Aorta (tissue), 5 donors: ENCODE measurements around the gene AARSD1. TPM values are rescaled to one million over a fixed set of nuclear protein-coding genes. Genes with fewer than 3 reads are reported as not detected.
"Not testable (repeated sequence)": the region's sequence is repeated elsewhere in the genome, so short reads cannot be mapped to it uniquely, and the experiment has no call there.

Experiments used
- ATAC-seq: fragments of 200-7000 bp; cut with Tn5 transposase; one replicate; pipeline ENCODE4 v1.9.1; 2022; ENCODE audit warnings: moderate library complexity; ENCODE audit not compliant: low FRiP score
- DNase-seq, 2 donors: peaks; one replicate each; pipeline ENCODE4 v3.0.0-alpha.2; 2020
- H3K27ac ChIP-seq, 2 donors: one replicate each; pipeline ENCODE4 v1.5.1; 2013; ENCODE audit warnings: low read length in 2 of 2, mild to moderate bottlenecking in 2 of 2, moderate library complexity in 2 of 2, control low read depth in 1 of 2, inconsistent platforms in 1 of 2, low read depth in 1 of 2
- H3K27me3 ChIP-seq, 2 donors: one replicate each; pipeline ENCODE4 v1.6.1; 2013; ENCODE audit warnings: control low read depth in 1 of 2, low read length in 1 of 2, mild to moderate bottlenecking in 1 of 2, moderate library complexity in 1 of 2; ENCODE audit not compliant: insufficient read depth in 2 of 2, control insufficient read depth in 1 of 2
- H3K36me3 ChIP-seq, 2 donors: one replicate each; pipeline ENCODE4 v1.6.1; 2013; ENCODE audit warnings: control low read depth in 1 of 2, low read length in 1 of 2, mild to moderate bottlenecking in 1 of 2; ENCODE audit not compliant: insufficient read depth in 2 of 2, control insufficient read depth in 1 of 2
- H3K4me1 ChIP-seq, 2 donors: one replicate each; pipeline ENCODE4 v1.6.1; 2013; ENCODE audit warnings: low read length in 2 of 2, control low read depth in 1 of 2, mild to moderate bottlenecking in 1 of 2, moderate library complexity in 1 of 2; ENCODE audit not compliant: insufficient read depth in 2 of 2, control insufficient read depth in 1 of 2
- H3K4me3 ChIP-seq, 2 donors: one replicate each; pipeline ENCODE4 v1.5.1; 2013; ENCODE audit warnings: low read length in 2 of 2, control low read depth in 1 of 2, mild to moderate bottlenecking in 1 of 2
- H3K9me3 ChIP-seq: one replicate; pipeline ENCODE4 v1.6.1; 2013; ENCODE audit warnings: mild to moderate bottlenecking, low read length; ENCODE audit not compliant: control insufficient read depth
- WGBS, 2 donors: extraction: QIAGEN DNeasy Blood & Tissue Kit; methylation state at CpG; one replicate each; pipeline ENCODE4 v1.1.7; 2013; 5-methylcytosine and 5-hydroxymethylcytosine counted together
- intact Hi-C, 2 donors: fragments of 100-400 bp; cut with DNase I; formaldehyde crosslinking; loops; one replicate each; pipeline versions ENCODE4 v1.14.2 to v1.15.0; 2022
- polyA plus RNA-seq, 2 donors: library from polyadenylated mRNA; stranded (reverse); fragments of 200-250 nt; gene quantifications; one replicate each; pipeline ENCODE4 v1.2.3, GENCODE V29; 2013
- total RNA-seq, 2 donors: library from RNA; stranded (reverse); fragmentation: NEBNext Ultra II Directional; extraction: Animal tissue kit (Norgen Biotek cat#: 25700); gene quantifications; one replicate each; pipeline ENCODE4 v1.2.1, GENCODE V29; 2021
- donor health status: healthy with polysubstance abuse.
- donor health status: Bipolar disorder and iron deficiency.
- donor health status: DM: no; HTN: no; CAD: no.
- donor health status: DM: no; HTN: no; CAD: no.
- donor health status: DM: yes; HTN: yes; CAD: no.

AARSD1 gene
- total and polyA plus RNA-seq, 4 donors = 30.2 to 87.0 (median 38.6) TPM

DNA sequence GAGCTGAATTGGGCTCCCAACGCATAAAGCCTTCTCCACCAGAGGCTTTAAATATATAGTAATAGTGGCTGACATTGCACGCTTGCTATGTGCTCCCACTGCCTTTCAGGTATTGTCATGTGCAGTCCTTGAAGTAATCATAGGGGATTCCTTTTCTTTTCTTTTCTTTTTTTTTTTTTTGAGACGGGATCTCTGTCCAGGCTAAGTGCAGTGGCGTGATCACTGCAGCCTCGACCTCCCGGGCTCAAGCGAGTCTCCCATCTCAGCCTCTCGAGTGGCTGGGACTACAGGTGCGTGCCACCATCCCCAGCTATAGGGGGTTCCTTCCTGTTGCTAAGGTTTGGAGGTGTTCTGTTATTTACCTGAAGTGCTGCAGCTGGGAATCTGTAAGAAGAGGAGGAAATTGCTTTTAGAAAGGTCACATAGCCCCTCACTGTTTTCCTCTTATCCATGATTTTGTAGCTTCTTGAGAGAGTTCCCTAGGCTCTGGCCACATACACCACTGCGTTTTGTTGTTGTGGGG is 34.8 kb upstream of the AARSD1 start:
- Histone ChIP-seq H3K27me3 (no peaks in the 10 kb centered on the region), H3K9me3 (no peaks in the 10 kb centered on the region), H3K27ac (peak overlapping the region in 1 of 2 donors; percentile 83), H3K4me3 (peak overlapping the region; percentile 46 to 75), H3K36me3 (peaks cover 0 to 5% of the 10 kb centered on the region in 2 donors), H3K4me1 (no peaks in the 10 kb centered on the region)
- DNase-seq (peak; percentile 43 to 58), ATAC-seq (no peak)
- WGBS, 2 donors = 14 to 16% methylated on average over 10 of the region's 10 CpGs
- intact Hi-C loops = loop anchor here in 1 of 2 donors (10.0 kb wide), 1 partner anchor 154 kb away; the partner anchor contains the start of gene AOC2

DNA sequence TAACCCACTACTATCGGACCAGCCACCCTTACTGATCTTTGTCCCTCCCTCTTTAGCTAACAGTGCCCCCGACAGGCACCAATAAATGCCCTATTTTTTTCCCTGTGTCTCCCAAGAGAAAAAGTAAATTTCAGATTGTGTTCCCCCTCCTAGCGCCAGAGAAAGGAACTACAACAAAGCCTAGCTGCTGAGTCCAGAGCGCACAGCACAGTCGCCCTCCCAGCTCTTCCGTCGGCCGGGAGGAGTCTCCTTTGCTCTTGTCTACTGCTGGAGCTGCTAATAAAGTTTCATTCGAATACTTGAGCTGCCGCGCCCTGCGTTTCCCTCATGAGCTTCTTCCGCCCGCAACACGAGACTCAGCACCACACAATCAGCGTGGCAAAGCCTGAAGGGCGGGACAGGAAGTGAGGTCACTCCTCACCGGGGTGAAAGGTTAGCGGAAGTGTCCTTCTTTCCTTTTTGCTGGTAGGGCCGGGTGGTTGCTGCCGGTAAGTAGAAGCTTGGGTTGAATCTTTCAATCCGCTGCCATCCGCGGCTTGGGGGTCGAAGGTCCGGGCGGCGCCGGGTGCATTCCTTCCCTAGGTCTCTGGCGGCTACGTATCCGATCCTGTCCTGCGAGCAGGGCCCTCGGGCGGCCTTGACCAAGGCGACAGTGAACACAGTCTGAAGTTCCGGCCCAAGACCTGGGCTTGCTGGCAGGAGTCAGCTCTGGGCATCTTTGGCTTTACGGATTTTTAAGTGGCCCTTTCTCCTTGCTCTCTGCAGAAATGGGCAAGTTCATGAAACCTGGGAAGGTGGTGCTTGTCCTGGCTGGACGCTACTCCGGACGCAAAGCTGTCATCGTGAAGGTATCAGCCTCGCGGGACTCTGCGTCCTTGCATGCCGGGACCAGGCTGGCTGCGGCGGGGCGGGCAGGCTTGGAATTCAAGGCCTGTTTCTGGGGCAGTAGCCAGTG is 34.0 kb upstream of the AARSD1 start, which contains the start of gene RPL27:
Gene RPL27, plus strand, starts transcription at position 436 of the 955 bp plus-strand sequence. Its CDS starts 332 bp downstream, at position 768.
- Histone ChIP-seq H3K27ac (peak within 1 kb of the TSS; percentile 45 to 83), H3K27me3 (no peaks in the 10 kb centered on the region), H3K4me3 (peak within 1 kb of the TSS; percentile 46 to 75), H3K4me1 (no peaks in the 10 kb centered on the region), H3K36me3 (peaks cover 0 to 5% of the 10 kb centered on the region in 2 donors), H3K9me3 (no peaks in the 10 kb centered on the region)
- DNase-seq (peak; percentile 98 to 99), ATAC-seq (peak; percentile 98)
- 0% methylated on average over 49 of the region's 49 CpGs for WGBS, 2 donors
- intact Hi-C loops = loop anchor here (2.0 to 10.0 kb wide), 2 partner anchors 153 to 155 kb away; partner anchors contain the start of gene AOC2 (in 1 of the 2)

DNA sequence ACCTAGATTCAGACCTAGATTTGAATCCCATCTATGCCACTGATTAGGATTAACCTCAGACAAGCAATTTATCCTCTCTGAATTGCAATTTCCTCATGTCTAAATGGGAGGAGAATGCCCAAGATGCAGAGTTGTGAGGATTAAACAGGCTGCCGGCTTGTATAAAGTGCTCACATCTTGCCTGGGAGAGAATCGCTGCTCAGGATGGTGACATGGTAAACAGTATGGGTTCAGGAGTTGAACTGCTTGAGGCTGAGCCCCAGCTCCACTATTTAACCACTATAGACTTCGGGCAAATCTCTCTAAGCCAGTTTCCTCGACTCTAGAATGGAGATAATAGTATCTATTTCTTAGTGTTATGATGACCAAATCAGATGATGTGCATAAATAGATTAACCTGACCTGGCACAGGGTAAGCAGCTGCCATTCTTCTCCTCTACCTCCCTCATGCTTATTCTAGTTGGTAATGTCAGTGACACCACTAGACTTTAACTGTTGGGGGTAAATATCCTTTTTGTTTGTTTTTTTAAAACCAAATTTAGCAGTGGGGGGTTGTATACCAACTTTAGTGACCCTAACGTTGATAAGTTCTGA is 33.2 kb upstream of the AARSD1 start:
- H3K36me3 ChIP-seq = peaks cover 0 to 3% of the 10 kb centered on the region in 2 donors
- peak overlapping the region in 1 of 2 donors; percentile 52 for H3K27ac ChIP-seq
- no peaks in the 10 kb centered on the region for H3K4me1 ChIP-seq
- H3K27me3 ChIP-seq = no peaks in the 10 kb centered on the region
- peak in 1 of 2 donors; percentile 17 for DNase-seq
- ATAC-seq = no peak
- whole genome bisulfite sequencing, 2 donors = 15 to 18% methylated on average over 5 of the region's 5 CpGs
- no peak overlapping the region for H3K4me3 ChIP-seq
- H3K9me3 ChIP-seq = no peaks in the 10 kb centered on the region
- intact Hi-C loops = loop anchor here (2.0 to 10.0 kb wide), 2 partner anchors 153 to 155 kb away; partner anchors contain the start of gene AOC2 (in 1 of the 2)

DNA sequence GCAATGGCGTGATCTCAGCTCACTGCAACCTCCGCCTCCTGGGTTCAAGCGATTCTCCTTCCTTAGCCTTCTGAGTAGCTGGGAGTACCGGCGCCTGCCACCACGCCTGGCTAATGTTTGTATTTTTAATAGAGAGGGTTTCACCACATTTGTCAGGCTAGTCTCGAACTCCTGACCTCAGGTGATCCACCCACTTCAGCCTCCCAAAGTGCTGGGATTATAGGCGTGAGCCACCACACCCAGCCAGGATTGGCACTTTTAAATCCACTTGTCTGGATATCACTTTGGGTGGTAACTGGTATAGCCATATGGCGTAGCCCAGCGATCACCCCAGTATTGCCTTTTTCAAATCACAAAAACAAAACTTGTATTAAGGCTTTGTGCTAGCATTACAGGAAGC is 29.7 kb upstream of the AARSD1 start:
- intact Hi-C loops = loop anchor here in 1 of 2 donors (10.0 kb wide), 1 partner anchor 149 kb away; the partner anchor contains the start of gene AOC2
- WGBS, 2 donors = 80 to 83% methylated on average over 10 of the region's 10 CpGs
- H3K27ac ChIP-seq, H3K4me1 ChIP-seq, ATAC-seq, H3K4me3 ChIP-seq, H3K9me3 ChIP-seq, H3K27me3 ChIP-seq: not testable (repeated sequence)
- DNase-seq = peak in 1 of 2 donors; percentile 31
- H3K36me3 ChIP-seq = peaks cover 0 to 11% of the 10 kb centered on the region in 2 donors

DNA sequence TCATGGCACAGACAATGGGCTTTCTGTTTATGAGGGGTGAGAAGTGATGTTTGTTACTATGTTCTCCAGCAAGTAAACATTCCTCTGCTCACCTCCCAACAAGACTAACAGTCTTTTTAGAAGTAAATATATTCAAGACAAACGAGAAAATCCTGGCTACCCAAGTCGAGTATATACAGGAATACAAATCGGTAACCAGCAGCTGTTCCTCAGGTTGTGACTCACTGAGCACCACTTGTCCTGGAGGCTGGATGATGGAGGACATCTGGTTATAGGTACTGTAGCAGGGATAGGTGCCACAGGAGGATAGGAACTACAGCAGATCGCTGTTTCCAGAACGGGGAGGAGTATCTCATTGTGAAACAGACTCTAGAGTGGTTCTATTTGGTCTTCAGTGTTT is 28.6 kb upstream of the AARSD1 start:
- Histone ChIP-seq H3K9me3 (no peaks in the 10 kb centered on the region), H3K4me1 (no peaks in the 10 kb centered on the region), H3K4me3 (no peak overlapping the region), H3K27ac (no peak overlapping the region), H3K27me3 (no peaks in the 10 kb centered on the region), H3K36me3 (peaks cover 0 to 11% of the 10 kb centered on the region in 2 donors)
- intact Hi-C loops = loop anchor here in 1 of 2 donors (10.0 kb wide), 1 partner anchor 148 kb away; the partner anchor contains the start of gene AOC2
- no peak for DNase-seq
- 83 to 87% methylated on average over 5 of the region's 5 CpGs for WGBS, 2 donors
- ATAC-seq = no peak

DNA sequence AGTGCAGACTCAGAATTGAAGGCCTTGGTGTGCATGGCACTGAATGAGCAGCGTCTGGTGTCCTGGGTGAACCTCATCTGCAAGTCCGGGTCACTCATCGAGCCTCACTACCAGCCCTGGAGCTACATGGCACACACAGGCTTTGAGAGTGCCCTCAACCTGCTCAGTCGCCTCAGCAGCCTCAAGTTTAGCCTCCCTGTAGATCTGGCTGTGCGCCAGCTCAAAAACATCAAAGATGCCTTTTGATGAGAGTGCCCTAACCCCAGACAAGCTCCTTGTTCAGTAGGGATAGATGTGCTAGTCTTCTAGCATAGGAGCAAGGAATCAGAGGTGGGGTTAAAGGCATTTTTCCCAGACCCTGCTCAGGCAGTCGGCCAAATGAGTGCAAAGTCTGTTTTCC is 27.2 kb upstream of the AARSD1 start:
- WGBS, 2 donors = 93% methylated on average over 6 of the region's 6 CpGs
- DNase-seq (no peak), ATAC-seq (no peak)
- no peak overlapping the region for H3K4me3 ChIP-seq
- H3K27me3 ChIP-seq = no peaks in the 10 kb centered on the region
- intact Hi-C loops = loop anchor here in 1 of 2 donors (10.0 kb wide), 1 partner anchor 147 kb away; the partner anchor contains the start of gene AOC2
- no peaks in the 10 kb centered on the region for H3K9me3 ChIP-seq
- no peaks in the 10 kb centered on the region for H3K4me1 ChIP-seq
- H3K27ac ChIP-seq = no peak overlapping the region
- peaks cover 0 to 11% of the 10 kb centered on the region in 2 donors for H3K36me3 ChIP-seq

DNA sequence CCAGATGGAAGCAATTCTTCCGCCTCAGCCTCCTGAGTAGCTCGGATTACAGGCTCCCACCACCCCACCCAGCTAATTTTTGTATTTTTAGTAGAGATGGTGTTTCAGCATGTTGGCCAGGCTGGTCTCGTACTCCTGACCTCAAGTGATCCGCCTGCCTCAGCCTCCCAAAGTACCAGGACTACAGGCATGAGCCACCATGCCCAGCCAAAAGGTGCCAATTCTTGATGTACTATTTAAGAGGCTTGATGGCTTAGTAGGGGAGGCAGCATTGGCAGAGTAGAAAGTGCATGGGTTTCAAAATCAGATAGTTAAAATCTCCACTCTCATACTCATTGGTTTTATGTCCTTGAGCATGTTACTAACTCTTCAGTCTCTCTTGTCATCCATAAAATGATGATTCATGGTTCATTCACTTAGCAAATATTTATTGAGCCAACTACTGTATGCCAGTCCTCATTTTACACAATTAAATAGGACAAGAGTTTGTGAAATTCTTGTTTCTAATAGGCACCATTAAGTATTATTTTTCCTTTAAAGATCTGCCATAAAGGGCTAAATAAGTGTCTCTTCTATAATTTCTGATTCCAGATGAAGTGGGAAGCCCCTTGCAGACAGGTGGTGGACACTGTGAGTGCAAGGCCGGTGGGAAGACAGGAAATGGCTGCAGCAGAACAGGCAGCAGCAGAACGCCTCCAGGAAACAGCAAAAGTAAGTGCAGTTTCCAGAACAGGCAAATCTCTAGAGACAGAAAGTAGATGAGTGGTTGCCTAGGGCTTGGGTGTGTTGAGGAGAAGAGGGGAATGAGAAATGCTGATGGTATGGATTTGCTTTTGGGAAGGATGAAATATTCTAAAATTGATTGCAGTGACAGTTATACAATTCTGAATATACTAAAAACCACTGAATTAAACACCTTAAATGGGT is 25.7 kb upstream of the AARSD1 start:
- 88 to 89% methylated on average over 6 of the region's 6 CpGs for WGBS, 2 donors
- intact Hi-C loops = loop anchor here in 1 of 2 donors (10.0 kb wide), 1 partner anchor 145 kb away; the partner anchor contains the start of gene AOC2
- H3K27ac ChIP-seq = no peak overlapping the region
- ATAC-seq (no peak), DNase-seq (peak in 1 of 2 donors; percentile 12)
- peaks cover 0 to 11% of the 10 kb centered on the region in 2 donors for H3K36me3 ChIP-seq
- no peaks in the 10 kb centered on the region for H3K27me3 ChIP-seq
- no peaks in the 10 kb centered on the region for H3K9me3 ChIP-seq
- H3K4me1 ChIP-seq = no peaks in the 10 kb centered on the region
- H3K4me3 ChIP-seq = no peak overlapping the region
